Natural killer cell (primary cell): ENCODE data around the gene NDUFA5. TPM values are rescaled to one million over a fixed set of nuclear protein-coding genes. Genes with fewer than 3 reads are reported as not detected.

Source experiments
- ATAC-seq, 3 donors: fragments of 150-1000 bp in 2 of 3; fragments of 200-7000 bp in 1 of 3; cut with Tn5 transposase; 1 replicate in 1 of 3; 2 replicates in 2 of 3; pipeline ENCODE4 v1.10.0; 2021; ENCODE audit warnings: mild to moderate bottlenecking in 2 of 3, moderate library complexity in 2 of 3
- DNase-seq, 2 donors: peaks; one replicate each; pipeline versions ENCODE4 v3.0.0 to v3.0.0-alpha.2; 2013 to 2021; ENCODE audit warnings: mixed read lengths in 1 of 2
- H3K27ac ChIP-seq: one replicate; pipeline ENCODE4 v1.5.1; 2013; ENCODE audit warnings: mild to moderate bottlenecking, low read length
- H3K27me3 ChIP-seq: one replicate; pipeline ENCODE4 v1.6.1; 2013; ENCODE audit warnings: low read length; ENCODE audit not compliant: control insufficient read depth, insufficient read depth
- H3K36me3 ChIP-seq: one replicate; pipeline ENCODE4 v1.6.1; 2013; ENCODE audit warnings: low read length; ENCODE audit not compliant: control insufficient read depth, insufficient read depth
- H3K4me1 ChIP-seq: one replicate; pipeline ENCODE4 v1.6.1; 2013; ENCODE audit warnings: low read length; ENCODE audit not compliant: control insufficient read depth, insufficient read depth
- H3K4me3 ChIP-seq: one replicate; pipeline ENCODE4 v1.5.1; 2013; ENCODE audit warnings: low read length
- H3K9me3 ChIP-seq: one replicate; pipeline ENCODE4 v1.6.1; 2013; ENCODE audit warnings: low read length; ENCODE audit not compliant: control insufficient read depth, insufficient read depth
- H3K27ac Mint-ChIP-seq, 2 donors: one replicate each; pipeline ENCODE4 v1.8.0; 2022; ENCODE audit warnings: mild to moderate bottlenecking in 2 of 2, mixed read lengths in 2 of 2, moderate library complexity in 1 of 2
- H3K27me3 Mint-ChIP-seq, 2 donors: one replicate each; pipeline ENCODE4 v1.8.0; 2022; ENCODE audit warnings: low read depth in 2 of 2, mixed read lengths in 2 of 2
- H3K36me3 Mint-ChIP-seq: one replicate; pipeline ENCODE4 v1.8.0; 2022; ENCODE audit warnings: mixed read lengths
- H3K4me1 Mint-ChIP-seq, 2 donors: one replicate each; pipeline ENCODE4 v1.8.0; 2022; ENCODE audit warnings: mixed read lengths in 2 of 2
- H3K4me3 Mint-ChIP-seq: one replicate; pipeline ENCODE4 v1.8.0; 2022; ENCODE audit warnings: mild to moderate bottlenecking, moderate library complexity, mixed read lengths
- H3K9me3 Mint-ChIP-seq, 2 donors: one replicate each; pipeline ENCODE4 v1.8.0; 2022; ENCODE audit warnings: mixed read lengths in 2 of 2
- WGBS: methylation state at CpG from one replicate; pipeline ENCODE4 v1.1.7; 2013; ENCODE audit warnings: missing lambda C conversion rate; ENCODE audit not compliant: insufficient coverage; 5-methylcytosine and 5-hydroxymethylcytosine counted together
- intact Hi-C: fragments of 100-400 bp; cut with micrococcal nuclease; formaldehyde crosslinking; loops from one replicate; pipeline ENCODE4 v1.14.2; 2022
- total RNA-seq, 4 donors: library from RNA; stranded (reverse); fragments of 120-200 nt in 1 of 4; gene quantifications; one replicate each; pipeline versions ENCODE4 v1.2.3 to v1.2.4, GENCODE V29; 2013 to 2022
- TF ChIP-seq, protein P1 (sequence below): fragments of 200-600 bp; IDR thresholded peaks from one replicate; pipeline ENCODE4 v1.8.0; 2022; ENCODE audit warnings: antibody characterized with exemption

NDUFA5 gene
- total RNA-seq, result 10 to 100 TPM; 46.0 to 51.2 (median 50.4) TPM
- 68.8 TPM for total RNA-seq (2013)

DNA sequence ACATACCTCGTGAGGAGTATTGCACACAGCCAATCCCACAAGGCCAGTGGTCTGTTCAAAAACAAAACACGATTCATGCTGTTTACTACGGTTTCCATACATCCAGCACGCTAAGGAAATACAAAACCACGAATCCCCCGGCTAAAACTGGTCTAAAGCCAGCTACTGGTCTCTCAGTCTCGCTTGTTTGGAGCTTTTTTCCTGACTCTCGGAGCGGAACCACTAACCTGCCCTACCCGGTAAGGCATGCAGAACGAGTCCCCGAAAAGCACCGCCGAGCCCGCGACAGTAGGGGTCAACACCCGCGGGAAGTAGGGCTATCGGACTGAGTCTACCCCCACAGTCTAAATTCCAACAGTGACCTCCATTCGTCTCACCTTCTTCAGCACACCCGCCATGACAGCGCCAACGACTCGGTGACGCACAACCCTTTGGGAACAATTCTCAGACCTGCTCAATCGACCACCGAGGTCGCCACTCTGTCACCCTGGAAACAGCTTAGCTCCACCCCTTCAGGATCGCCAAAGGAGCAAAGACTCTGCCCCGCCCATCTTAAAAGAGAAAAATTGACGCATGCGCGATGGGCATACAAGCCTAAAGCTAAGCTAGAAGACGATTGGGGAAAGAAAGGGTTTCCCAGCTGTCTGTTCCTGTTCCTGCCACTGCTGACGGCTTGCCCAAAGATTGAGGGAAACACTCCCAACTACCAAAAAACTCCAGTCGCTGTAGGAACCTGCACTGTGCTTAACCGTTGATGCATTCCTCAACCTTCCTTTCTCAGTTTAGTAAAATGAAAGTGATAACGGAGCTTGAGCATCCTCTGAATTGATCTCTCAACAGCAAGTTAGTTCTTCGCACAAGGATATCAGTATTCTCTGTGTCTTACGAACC is at the start of gene NDUFA5:
NDUFA5 (minus strand) TSS at position 421 of the 891 bp plus-strand sequence; CDS start at position 398, 23 bp downstream.
- peak within 1 kb of the TSS; percentile 92 for H3K4me3 ChIP-seq
- no peaks in the 10 kb centered on the region for H3K9me3 Mint-ChIP-seq
- DNase-seq, result peak; percentile 88 to 100
- no peak within 1 kb of the TSS for H3K4me3 Mint-ChIP-seq
- ATAC-seq, result peak; percentile 97 to 100 (median 99)
- TF ChIP-seq, protein P1, sequence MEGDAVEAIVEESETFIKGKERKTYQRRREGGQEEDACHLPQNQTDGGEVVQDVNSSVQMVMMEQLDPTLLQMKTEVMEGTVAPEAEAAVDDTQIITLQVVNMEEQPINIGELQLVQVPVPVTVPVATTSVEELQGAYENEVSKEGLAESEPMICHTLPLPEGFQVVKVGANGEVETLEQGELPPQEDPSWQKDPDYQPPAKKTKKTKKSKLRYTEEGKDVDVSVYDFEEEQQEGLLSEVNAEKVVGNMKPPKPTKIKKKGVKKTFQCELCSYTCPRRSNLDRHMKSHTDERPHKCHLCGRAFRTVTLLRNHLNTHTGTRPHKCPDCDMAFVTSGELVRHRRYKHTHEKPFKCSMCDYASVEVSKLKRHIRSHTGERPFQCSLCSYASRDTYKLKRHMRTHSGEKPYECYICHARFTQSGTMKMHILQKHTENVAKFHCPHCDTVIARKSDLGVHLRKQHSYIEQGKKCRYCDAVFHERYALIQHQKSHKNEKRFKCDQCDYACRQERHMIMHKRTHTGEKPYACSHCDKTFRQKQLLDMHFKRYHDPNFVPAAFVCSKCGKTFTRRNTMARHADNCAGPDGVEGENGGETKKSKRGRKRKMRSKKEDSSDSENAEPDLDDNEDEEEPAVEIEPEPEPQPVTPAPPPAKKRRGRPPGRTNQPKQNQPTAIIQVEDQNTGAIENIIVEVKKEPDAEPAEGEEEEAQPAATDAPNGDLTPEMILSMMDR, result no peak
- intact Hi-C loops, result loop anchor here (1.0 to 2.0 kb wide), 2 partner anchors 23 to 191 kb away; partner anchors contain the start of genes IQUB and WASL
- H3K27me3 ChIP-seq, result no peaks in the 10 kb centered on the region
- H3K9me3 ChIP-seq, result no peaks in the 10 kb centered on the region
- under 1% methylated on average over 40 of the region's 40 CpGs for WGBS
- peaks cover 0 to 13% of the 10 kb centered on the region in 2 donors for H3K4me1 Mint-ChIP-seq
- H3K4me1 ChIP-seq, result peaks cover 5% of the 10 kb centered on the region
- peak within 1 kb of the TSS; percentile 77 for H3K27ac ChIP-seq
- no peaks in the 10 kb centered on the region for H3K36me3 Mint-ChIP-seq
- H3K27ac Mint-ChIP-seq, result no peak within 1 kb of the TSS
- H3K27me3 Mint-ChIP-seq, result peaks cover 0 to 7% of the 10 kb centered on the region in 2 donors
- H3K36me3 ChIP-seq, result peaks cover 5% of the 10 kb centered on the region

DNA sequence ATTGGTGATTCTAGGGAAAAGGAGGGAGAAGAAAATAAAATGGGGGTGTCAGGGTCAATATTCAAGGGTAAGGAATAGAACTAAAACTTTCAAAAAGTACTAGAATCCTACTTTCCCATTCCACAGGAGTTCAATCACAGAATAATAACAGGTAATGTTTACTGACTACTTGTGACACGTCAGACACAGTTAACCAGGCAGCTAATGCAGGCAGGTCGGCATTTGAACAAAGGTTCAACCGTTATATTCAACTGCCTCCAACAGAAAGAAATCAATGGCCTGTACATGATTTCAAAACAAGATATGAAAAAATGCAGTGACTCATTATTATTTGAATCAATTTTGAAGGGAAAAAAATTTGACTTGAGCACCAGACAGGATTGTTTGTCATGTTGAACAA is 47.1 kb upstream of the NDUFA5 start:
- 89% methylated on average over 3 of the region's 3 CpGs for WGBS
- Mint-ChIP-seq H3K4me3 (no peak overlapping the region), H3K27me3 (peaks cover 12 to 26% of the 10 kb centered on the region in 2 donors), H3K4me1 (no peaks in the 10 kb centered on the region), H3K9me3 (no peaks in the 10 kb centered on the region), H3K27ac (no peak overlapping the region), H3K36me3 (no peaks in the 10 kb centered on the region)
- Histone ChIP-seq H3K36me3 (no peaks in the 10 kb centered on the region), H3K4me3 (no peak overlapping the region), H3K9me3 (no peaks in the 10 kb centered on the region), H3K27me3 (peaks cover 2% of the 10 kb centered on the region), H3K27ac (no peak overlapping the region), H3K4me1 (no peaks in the 10 kb centered on the region)
- DNase-seq (no peak), ATAC-seq (no peak)
- intact Hi-C loops, result no loop called here
- TF ChIP-seq, protein P1, result no peak

DNA sequence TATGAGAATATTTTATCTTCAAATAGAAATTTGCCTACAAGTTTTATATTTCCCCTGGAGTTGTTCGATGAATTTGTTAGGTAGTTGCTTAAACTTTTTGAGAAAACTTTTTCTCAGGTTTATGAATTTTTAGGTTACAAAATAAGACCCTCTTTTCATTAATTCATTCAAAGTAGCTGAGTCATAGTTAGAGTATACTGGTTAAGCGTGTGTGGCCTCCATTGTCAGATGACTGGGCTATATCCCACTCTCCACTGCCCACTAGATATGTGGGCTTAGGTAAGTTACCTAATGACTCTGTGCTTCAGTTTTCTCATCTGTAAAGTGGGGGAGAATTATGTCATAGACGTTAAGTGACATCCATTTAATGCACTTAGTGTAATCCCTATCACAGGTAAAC is 45.0 kb upstream of the NDUFA5 start:
- no peak for ATAC-seq
- Histone ChIP-seq H3K27me3 (peaks cover 2% of the 10 kb centered on the region), H3K4me3 (no peak overlapping the region), H3K4me1 (no peaks in the 10 kb centered on the region), H3K9me3 (no peaks in the 10 kb centered on the region), H3K27ac (no peak overlapping the region), H3K36me3 (no peaks in the 10 kb centered on the region)
- no peak for DNase-seq
- WGBS, result no CpG with 5 or more reads among the region's 3 CpGs
- Mint-ChIP-seq H3K4me3 (no peak overlapping the region), H3K4me1 (no peaks in the 10 kb centered on the region), H3K36me3 (no peaks in the 10 kb centered on the region), H3K27ac (no peak overlapping the region), H3K27me3 (peaks cover 15 to 17% of the 10 kb centered on the region in 2 donors), H3K9me3 (no peaks in the 10 kb centered on the region)
- intact Hi-C loops, result no loop called here
- TF ChIP-seq, protein P1, result no peak
